Stimulated activated CD4-positive, alpha-beta T cell treated with anti-CD3 and anti-CD28 coated beads, TNF-alpha, amount 100 ng/mL, for 1 hour (primary cell): Measurements from ENCODE around the gene ASPSCR1.

Experiments used
- DNase-seq, 3 donors: peaks; one replicate each; pipeline ENCODE4 v3.0.0-alpha.2; 2020; ENCODE audit warnings: low read depth in 3 of 3, low spot score in 1 of 3

ASPSCR1 gene

GRCh38 chr17:81999587-81999975 is 22.2 kb downstream of the ASPSCR1 start:
- no peak for DNase-seq

GRCh38 chr17:81999976-82000802 is 22.8 kb downstream of the ASPSCR1 start:
- no peak for DNase-seq

GRCh38 chr17:82000803-82001570 is 23.6 kb downstream of the ASPSCR1 start:
- no peak for DNase-seq

DNA sequence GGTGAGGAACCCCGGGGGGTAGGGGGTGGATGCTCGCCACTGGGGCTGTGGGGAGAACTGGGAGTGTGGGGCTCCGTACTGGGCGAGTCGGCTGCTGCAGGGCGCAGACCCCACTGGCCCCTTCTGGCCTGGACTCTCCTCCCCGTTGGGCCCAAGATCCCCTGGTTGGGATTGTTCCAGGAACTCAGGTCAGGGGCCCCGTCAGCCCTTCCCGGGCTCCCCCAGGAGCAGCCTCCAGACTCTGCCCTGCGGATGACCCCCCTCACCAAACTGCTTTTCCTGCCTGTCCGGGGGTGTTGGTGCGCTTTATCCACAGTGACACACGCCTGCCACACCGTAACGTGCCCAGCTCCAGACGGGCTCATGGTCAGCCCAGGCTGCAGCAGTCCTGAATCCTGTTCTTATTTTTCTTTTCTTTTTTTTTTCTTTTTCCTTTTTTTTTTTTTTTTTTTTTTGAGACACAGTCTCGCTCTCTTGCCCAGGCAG is 24.2 kb downstream of the ASPSCR1 start:
- no peak for DNase-seq

DNA sequence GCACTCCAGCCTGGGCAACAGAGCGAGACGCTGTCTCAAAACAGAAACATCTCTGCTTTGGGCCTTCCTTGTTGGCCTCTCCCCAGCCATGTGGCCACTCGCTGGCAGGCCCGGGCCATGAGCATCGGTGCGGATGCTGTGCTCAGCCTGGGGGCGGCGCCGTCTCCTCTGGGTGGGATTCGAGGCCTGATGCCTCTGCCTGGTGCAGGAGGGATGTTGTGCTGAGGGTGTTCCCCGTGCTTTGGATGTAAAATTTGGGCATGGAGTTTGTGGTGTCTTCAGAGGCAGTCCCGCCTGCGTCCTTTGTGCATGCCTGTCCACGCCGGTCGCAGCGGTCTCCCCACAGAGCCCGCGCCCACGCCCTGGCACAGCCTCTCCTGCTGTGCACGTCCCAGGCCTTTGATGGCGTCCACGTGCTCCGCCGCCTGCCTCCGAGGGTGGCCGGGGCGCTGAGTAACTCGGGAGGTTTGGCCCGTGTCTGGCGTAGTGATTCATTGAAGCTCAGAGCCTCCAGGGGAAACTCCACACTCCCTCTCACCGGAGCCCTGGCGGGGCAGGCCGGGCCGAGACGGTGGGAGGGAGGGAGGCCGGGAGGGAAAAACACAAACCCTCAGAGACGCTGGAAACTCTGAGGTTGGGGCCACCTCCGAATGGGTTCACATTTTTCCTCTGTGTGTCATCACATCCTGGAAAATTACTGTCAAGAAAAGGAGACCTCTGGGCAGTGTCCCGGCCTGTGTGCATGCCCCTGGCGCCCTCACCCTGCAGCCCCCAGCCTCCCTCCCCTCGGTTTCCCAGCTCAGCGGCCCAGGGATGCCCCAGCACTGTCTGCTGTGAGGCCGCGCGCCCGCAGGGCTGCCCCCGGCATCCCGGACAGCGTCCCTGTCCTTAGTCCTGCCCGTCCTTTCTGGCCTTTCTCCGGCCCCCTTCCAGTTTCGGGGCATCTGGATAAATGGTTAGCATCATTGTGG is 26.3 kb downstream of the ASPSCR1 start:
- DNase-seq, result no peak

DNA sequence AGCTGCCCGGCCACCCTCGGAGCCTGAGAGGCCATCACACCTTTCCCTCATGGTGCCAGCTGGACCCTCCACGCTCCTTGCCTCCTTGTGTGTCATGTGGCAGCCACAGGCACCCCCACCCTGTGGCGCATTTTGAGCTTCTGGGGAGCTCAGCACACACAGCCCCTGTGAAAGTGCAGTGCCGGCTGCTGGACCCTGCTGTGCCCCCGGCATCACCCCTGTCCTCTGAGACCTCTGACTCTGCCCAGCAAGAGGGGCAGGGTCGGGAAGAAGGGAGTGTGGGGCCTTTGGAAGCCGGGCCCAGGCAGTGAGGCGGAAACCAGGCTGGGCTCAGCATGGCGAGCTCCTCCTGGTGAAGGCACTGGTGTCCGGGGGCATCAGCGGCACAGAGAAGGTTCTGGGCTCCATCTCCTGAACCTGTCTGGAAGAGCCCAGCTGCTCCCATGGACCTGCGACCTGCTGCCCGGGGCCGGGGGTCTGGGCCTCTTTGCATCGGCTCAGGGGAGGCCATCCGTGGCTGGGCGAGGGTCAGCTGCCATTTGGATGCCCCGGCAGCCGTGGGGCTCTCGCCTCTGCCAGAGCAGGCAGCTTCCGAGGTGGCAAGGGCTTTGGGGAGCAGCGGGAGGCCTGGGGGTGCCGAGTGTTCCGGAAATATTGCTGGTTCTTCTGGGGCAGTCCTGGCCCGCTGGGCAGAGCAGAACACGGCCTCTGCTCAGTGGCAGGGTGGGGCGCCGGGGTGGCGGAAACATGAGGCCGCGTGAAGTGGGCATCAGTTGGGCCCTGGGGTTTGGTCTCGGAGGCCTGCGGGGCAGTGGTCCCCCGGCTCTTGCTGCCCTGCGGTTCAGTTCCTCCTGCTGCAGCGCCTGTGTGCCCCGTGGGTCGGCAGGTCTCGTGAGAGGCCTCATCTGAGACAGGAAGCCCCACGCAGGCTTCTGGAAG is 27.4 kb downstream of the ASPSCR1 start:
- DNase-seq, result no peak

DNA sequence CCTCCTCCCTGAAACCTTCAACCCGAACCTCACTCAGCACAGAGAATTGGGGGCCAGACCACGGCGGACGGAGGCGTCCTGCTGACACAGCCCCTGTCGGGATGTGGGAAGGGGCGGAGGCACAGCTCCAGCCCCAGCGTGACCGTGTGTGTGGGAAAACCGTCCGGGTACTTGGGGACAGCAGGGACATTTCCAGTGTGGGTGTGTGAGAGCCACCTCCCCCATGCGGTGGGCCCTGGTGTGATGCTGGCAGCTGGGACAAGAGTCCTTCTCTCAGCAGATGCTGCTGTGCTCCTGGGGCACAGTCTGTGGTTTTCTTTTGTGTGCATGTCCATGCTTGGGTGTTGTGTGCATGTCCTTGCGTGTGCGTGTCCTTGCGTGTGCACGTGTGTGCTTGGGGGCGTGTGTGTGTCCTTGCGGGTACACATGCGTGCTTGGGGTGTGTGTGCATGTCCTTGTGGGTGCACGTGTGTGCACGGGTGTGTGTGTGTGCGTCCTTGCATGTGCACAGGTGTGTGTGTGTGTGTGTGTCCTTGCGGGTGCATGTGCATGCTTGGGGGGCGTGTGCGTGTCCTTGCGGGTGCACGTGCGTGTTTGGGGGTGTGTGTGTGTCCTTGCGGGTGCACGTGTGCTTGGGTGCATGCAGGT is 28.4 kb downstream of the ASPSCR1 start:
- no peak for DNase-seq

DNA sequence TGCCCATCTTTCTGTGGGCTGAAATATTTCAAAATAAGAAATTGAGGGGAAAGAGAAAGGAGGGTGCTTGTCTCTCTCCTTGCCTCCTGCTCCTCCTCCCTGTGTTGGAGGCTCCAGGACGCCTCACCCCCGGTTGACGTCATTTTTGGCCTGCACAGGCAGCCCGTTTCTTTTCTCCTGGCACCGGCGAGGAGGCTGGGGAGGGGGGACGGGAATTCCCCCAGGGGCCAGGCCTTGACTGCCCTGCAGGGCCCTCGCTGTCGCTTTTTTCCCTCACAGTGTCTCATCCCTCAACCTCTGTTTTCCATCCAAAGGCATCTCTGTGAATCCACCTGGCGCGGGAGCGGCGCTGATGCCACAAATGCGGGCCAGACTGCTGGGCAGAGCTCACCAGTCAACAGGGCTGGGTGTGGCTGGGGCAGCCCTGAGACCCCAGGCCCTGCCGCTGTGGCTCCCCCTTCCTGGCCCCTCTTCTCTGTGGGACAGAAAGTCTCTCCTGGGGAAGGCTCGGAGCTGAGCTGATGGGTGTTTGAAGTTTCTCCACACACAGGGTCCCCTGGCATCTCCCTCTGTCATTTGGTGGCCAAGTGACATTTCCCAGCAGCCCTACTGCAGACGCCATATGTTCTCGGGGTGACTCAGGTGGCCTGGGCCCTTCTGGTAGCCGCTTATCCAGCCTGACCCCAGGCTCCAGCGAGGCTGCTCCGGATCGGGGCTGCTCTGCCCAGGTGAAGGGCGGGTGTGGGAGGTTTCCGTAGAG is 29.2 kb downstream of the ASPSCR1 start:
- DNase-seq, result no peak

- DNase-seq, result no peak
Measured at GRCh38 chr17:82007228-82007494, 29.7 kb downstream of the ASPSCR1 start.

GRCh38 chr17:82007495-82008257 is 30.2 kb downstream of the ASPSCR1 start:
- DNase-seq, result no peak

- no peak for DNase-seq
Measured at GRCh38 chr17:82008258-82008940, 31.0 kb downstream of the ASPSCR1 start.

- DNase-seq, result no peak
Measured at GRCh38 chr17:82008941-82009405, 31.5 kb downstream of the ASPSCR1 start.

DNA sequence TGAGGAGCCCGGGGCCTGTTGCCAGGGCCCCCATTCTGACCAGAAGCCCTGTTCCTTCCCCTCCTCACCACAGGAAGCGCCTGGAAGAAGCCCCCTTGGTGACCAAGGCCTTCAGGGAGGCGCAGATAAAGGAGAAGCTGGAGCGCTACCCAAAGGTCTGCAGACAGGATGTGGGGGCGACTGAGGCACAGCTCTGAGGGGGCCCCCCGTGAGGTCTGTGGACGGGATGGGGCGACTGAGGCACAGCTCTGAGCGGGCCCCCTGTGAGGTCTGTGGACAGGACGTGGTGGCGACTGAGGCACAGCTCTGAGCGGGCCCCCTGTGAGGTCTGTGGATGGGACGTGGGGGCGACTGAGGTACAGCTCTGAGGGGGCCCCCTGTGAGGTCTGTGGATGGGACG is 32.0 kb downstream of the ASPSCR1 start:
- DNase-seq, result no peak

DNA sequence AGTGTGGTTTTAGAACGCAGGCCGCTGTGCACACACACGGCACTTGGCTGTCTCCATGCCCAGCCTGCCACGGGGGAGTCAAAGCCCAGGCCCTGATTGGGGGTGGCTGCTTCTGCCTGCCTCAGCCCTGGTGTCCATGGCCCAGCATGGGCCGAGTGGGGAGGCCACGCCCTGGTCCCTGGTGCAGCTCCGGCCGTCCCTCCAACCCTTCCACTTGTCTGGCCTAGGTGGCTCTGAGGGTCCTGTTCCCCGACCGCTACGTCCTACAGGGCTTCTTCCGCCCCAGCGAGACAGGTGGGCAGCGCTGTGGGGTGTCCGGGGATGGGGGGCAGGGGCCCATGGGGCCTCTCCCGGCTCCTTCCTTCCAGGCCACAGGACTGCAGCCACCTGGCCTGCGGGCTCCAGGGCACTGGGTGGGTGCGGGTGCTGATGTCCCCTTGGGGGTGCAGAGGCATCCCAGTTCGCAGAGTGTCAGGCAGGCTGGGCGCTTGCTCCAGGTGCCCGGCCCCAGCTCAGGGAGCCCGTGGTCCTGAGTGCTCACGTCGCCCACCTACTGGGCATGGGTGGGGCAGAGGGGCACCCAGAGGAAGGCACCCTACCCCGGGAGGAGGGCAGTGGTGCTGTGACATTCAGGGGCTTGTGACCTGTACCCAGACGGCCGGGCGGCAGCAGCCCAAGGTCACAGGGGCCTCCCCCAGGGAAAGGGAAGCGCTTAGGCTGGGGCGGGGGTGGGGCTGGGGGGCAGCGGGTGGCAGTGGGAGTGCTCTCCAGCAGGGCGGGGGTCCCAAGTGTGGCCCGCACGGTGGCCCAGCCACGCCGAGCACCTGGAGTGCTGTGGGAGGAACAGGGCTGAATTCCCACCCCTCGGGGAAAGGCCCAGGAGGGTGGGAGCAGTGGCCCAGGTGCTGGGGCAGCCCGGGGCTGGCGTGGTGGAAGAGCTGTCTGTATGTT is 33.4 kb downstream of the ASPSCR1 start:
- DNase-seq, result no peak

GRCh38 chr17:82011617-82012187 is 34.3 kb downstream of the ASPSCR1 start:
- DNase-seq, result no peak

GRCh38 chr17:82012261-82012639 is 34.8 kb downstream of the ASPSCR1 start:
- no peak for DNase-seq
